ENCODE measurements around the gene ALDH3B1. TPM values are rescaled to one million over a fixed set of nuclear protein-coding genes. Genes with fewer than 3 reads are reported as not detected.
A peak's percentile ranks its signal among the peaks of the same experiment; 100 is the strongest.

The ALDH3B1 gene
- total RNA-seq, 1 experiment from 2014 or later: 18.3 TPM

GRCh38 chr11:68036141-68036716, 26.1 kb downstream of the ALDH3B1 start:
- no TSS peak for BruUV-seq (replicated peaks)
- intact Hi-C loops (cut with micrococcal nuclease; ENCODE audit: unreplicated experiment): no loop called here
- ATAC-seq (no peak), DNase-seq (ENCODE audit: low read depth, low spot score) (no peak)
- CTCF ChIA-PET: no interaction called here
- in situ Hi-C loops (cut with HindIII; ENCODE audit: low pct_unique_long_range_greater_than_20kb, low sequenced_read_pairs): no loop called here
- TF ChIP-seq REST (IDR thresholded peaks at IDR 0.05; ENCODE audit: insufficient read depth in 1 of 2, low read depth in 2 of 2, low read length in 1 of 2) (no peak), POLR2AphosphoS5 (IDR thresholded peaks at IDR 0.05; ENCODE audit: low read depth, low read length) (no peak), TCF7L2 (IDR thresholded peaks at IDR 0.05; ENCODE audit: low read depth, low read length) (no peak), SIN3A (IDR thresholded peaks at IDR 0.05; ENCODE audit: borderline replicate concordance, insufficient read depth, low read depth, low read length) (no peak), CTCF (IDR thresholded peaks at IDR 0.05) (no peak)
- Histone ChIP-seq H3K27me3 (ENCODE audit: control insufficient read depth, insufficient read depth, low read length) (no peaks in the 10 kb centered on the region), H3K27ac (ENCODE audit: low read length) (no peak overlapping the region), H3K4me3 (ENCODE audit: low read depth in 2 of 2, low read length in 2 of 2) (no peak overlapping the region), H3K36me3 (ENCODE audit: control insufficient read depth, insufficient read depth, low read length) (peaks cover 3% of the 10 kb centered on the region; the same call in 1 of the 2 replicates), H3K9me3 (ENCODE audit: control insufficient read depth, insufficient read depth, low read depth, low read length) (no peaks in the 10 kb centered on the region), H3K4me1 (ENCODE audit: control insufficient read depth, insufficient read depth, low read length) (peaks cover 27% of the 10 kb centered on the region)
- POLR2A ChIA-PET: no interaction called here

GRCh38 chr11:68036717-68037239, 26.7 kb downstream of the ALDH3B1 start:
- no peaks in the 10 kb centered on the region for H3K9me3 ChIP-seq (ENCODE audit: control insufficient read depth, insufficient read depth, low read depth, low read length)
- peaks cover 29% of the 10 kb centered on the region for H3K4me1 ChIP-seq (ENCODE audit: control insufficient read depth, insufficient read depth, low read length)
- H3K27me3 ChIP-seq (ENCODE audit: control insufficient read depth, insufficient read depth, low read length): no peaks in the 10 kb centered on the region
- ChIA-PET CTCF (interaction anchor here (1.0 kb wide), 1 partner anchor 16 kb away, joined by 3 read pairs; no protein-coding TSS in a partner anchor), POLR2A (interaction anchor here (1.0 kb wide), 1 partner anchor 10 kb away, joined by 6 read pairs; no protein-coding TSS in a partner anchor)
- intact Hi-C loops (cut with micrococcal nuclease; ENCODE audit: unreplicated experiment) (no loop called here), in situ Hi-C loops (cut with HindIII; ENCODE audit: low pct_unique_long_range_greater_than_20kb, low sequenced_read_pairs) (no loop called here)
- H3K27ac ChIP-seq (ENCODE audit: low read length): peak overlapping the region; percentile 45
- DNase-seq (ENCODE audit: low read depth, low spot score): no peak
- peaks cover 3% of the 10 kb centered on the region; the same call in 1 of the 2 replicates for H3K36me3 ChIP-seq (ENCODE audit: control insufficient read depth, insufficient read depth, low read length)
- TF ChIP-seq SIN3A (IDR thresholded peaks at IDR 0.05; ENCODE audit: borderline replicate concordance, insufficient read depth, low read depth, low read length) (no peak), REST (IDR thresholded peaks at IDR 0.05; ENCODE audit: insufficient read depth in 1 of 2, low read depth in 2 of 2, low read length in 1 of 2) (no peak), TCF7L2 (IDR thresholded peaks at IDR 0.05; ENCODE audit: low read depth, low read length) (no peak), POLR2AphosphoS5 (IDR thresholded peaks at IDR 0.05; ENCODE audit: low read depth, low read length) (no peak), CTCF (IDR thresholded peaks at IDR 0.05) (no peak)
- no peak overlapping the region for H3K4me3 ChIP-seq (ENCODE audit: low read depth in 2 of 2, low read length in 2 of 2)
- no TSS peak for BruUV-seq (replicated peaks)
- ATAC-seq: no peak

All from Panc1 (cell line).